ENCODE data around the gene TPCN1.
A peak's percentile ranks its signal among the peaks of the same experiment; 100 is the strongest.

- TF ChIP-seq CTCF (IDR thresholded peaks at IDR 0.05) = peak in 1 of 5 experiments; percentile 39
- peak; percentile 98 for TF ChIP-seq POLR2A (IDR thresholded peaks at IDR 0.05)
Observed at GRCh38 chr12:113221181-113221996, at the start of gene TPCN1.

All from transverse colon (tissue), 3 donors.